Measurements from ENCODE around the gene IL22.

- TF ChIP-seq GATA2 (IDR thresholded peaks at IDR 0.05; ENCODE audit: low read depth, low read length) = no peak
- TF ChIP-seq GATA3 (IDR thresholded peaks at IDR 0.05; ENCODE audit: low read depth, low read length) = no peak
Measured at GRCh38 chr12:68210875-68211274, 42.5 kb downstream of the IL22 start.

All from SH-SY5Y (cell line).